ENCODE data around the gene IGLL5. TPM values are rescaled to one million over a fixed set of nuclear protein-coding genes. Genes with fewer than 3 reads are reported as not detected.

The IGLL5 gene
- total RNA-seq, 2 donors from 2014 or later: 0.59 to 1.4 TPM

DNA sequence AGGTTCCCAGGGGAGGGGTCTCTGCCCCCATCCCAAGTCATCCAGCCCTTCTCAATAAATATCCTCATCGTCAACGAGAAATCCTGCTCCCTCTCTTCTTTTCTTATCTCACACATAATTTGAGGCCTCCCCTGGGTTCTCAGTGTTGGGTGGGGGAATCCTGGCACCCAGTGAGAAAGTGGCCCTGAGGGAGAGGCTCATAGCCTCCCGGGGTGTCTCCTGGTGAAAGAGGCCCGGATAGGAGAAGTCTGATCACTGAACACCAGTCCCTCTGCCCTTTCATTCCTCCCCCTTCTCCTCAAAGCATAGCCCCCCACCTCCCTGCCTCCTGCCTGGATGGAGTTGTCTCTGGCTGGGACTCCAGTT, 35.3 kb downstream of the IGLL5 start:
- no peak overlapping the region for H3K27ac ChIP-seq
- TF ChIP-seq, protein P1, sequence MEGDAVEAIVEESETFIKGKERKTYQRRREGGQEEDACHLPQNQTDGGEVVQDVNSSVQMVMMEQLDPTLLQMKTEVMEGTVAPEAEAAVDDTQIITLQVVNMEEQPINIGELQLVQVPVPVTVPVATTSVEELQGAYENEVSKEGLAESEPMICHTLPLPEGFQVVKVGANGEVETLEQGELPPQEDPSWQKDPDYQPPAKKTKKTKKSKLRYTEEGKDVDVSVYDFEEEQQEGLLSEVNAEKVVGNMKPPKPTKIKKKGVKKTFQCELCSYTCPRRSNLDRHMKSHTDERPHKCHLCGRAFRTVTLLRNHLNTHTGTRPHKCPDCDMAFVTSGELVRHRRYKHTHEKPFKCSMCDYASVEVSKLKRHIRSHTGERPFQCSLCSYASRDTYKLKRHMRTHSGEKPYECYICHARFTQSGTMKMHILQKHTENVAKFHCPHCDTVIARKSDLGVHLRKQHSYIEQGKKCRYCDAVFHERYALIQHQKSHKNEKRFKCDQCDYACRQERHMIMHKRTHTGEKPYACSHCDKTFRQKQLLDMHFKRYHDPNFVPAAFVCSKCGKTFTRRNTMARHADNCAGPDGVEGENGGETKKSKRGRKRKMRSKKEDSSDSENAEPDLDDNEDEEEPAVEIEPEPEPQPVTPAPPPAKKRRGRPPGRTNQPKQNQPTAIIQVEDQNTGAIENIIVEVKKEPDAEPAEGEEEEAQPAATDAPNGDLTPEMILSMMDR (IDR thresholded peaks at IDR 0.05): no peak
- H3K9me3 ChIP-seq: no peaks in the 10 kb centered on the region
- H3K27me3 ChIP-seq: no peaks in the 10 kb centered on the region
- no peaks in the 10 kb centered on the region for H3K4me1 ChIP-seq
- H3K4me3 ChIP-seq: no peak overlapping the region
- DNase-seq (ENCODE audit: low spot score): no peak
- no peaks in the 10 kb centered on the region for H3K36me3 ChIP-seq

DNA sequence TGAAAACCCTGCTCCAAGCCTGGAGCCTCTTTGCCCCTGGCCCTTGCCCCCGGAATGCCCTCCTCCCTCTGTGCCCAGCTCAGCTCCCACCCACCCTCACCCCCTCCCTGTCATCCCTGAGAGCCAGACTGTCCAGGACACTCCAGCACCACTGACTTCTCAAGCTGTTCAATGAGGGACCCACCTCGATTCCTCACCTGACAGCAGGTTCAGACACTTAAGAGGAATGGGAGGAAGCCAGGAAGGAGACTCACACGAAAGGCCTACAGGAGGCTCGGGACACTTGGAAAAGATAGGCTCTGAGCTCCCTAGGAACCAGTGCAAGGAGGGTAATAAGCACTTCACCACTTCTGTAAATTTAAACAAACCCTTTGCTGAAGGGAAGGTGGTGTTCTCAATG, 35.8 kb downstream of the IGLL5 start:
- H3K27me3 ChIP-seq: no peaks in the 10 kb centered on the region
- no peaks in the 10 kb centered on the region for H3K9me3 ChIP-seq
- no peak overlapping the region for H3K4me3 ChIP-seq
- no peaks in the 10 kb centered on the region for H3K4me1 ChIP-seq
- no peak overlapping the region for H3K27ac ChIP-seq
- no peaks in the 10 kb centered on the region for H3K36me3 ChIP-seq
- TF ChIP-seq, protein P1 (IDR thresholded peaks at IDR 0.05): no peak
- no peak for DNase-seq (ENCODE audit: low spot score)

DNA sequence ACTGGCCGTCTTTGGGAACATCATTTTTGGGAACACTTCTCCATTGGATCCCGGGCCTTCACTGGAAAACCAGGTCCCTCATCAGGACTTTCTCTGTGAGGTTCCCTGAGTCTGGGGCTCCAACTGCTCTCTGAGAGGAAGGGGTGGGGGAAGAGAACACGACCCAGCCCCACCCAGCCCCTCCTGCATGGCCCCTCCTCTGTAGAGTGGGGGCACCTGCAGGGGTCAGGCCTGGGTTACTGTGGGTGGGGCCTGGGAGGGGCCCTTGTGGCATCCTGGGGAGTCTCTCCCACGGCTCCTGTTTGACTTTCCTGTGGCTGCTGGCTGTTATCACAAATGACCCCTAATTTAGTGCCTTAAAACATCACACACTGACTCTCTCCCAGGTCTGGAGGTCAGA, 36.3 kb downstream of the IGLL5 start:
- Histone ChIP-seq H3K27ac (no peak overlapping the region), H3K4me3 (no peak overlapping the region), H3K36me3 (no peaks in the 10 kb centered on the region), H3K4me1 (peaks cover 0 to 2% of the 10 kb centered on the region in 2 donors), H3K9me3 (no peaks in the 10 kb centered on the region), H3K27me3 (no peaks in the 10 kb centered on the region)
- TF ChIP-seq, protein P1 (IDR thresholded peaks at IDR 0.05): no peak
- DNase-seq (ENCODE audit: low spot score): no peak

DNA sequence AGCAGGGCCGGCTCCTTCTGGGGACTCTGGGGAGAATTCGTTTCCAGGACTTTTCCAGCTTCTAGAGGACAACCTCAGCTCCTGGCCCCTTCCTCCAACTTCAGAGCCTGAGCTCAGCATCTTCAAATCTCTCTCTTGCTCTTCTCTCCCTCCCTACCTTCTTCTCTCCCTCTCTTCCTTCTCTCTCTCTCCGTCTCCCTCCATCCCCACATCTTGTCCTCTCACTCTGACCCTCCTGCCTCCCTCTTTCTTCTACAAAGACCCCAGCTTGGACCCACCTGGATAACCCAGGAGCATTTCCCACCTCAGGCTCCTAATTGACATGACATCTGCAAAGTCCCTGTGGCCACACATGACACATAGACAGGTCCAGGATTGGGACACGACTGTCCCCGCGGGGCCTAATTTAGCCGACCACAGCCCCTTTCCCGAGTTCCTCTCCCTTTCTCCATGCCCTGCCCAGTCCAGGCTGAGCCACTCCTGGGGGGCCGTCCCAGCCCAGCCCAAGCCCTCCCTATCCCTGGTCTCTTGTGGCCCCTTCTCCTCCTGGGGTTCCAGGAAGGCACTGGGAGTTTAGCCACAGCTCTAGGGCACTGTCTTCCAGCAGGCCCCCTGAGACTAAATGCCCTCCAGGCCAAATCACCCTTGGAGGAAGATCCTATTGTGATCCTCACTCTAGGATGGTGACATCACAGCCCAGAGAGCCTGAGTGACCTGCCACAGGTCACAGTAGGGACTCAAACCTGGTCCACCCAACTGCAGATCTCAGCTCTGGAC, 36.9 kb downstream of the IGLL5 start:
- Histone ChIP-seq H3K36me3 (no peaks in the 10 kb centered on the region), H3K27ac (no peak overlapping the region), H3K27me3 (no peaks in the 10 kb centered on the region), H3K4me1 (peaks cover 0 to 5% of the 10 kb centered on the region in 2 donors), H3K9me3 (no peaks in the 10 kb centered on the region), H3K4me3 (no peak overlapping the region)
- DNase-seq (ENCODE audit: low spot score): no peak
- TF ChIP-seq, protein P1 (IDR thresholded peaks at IDR 0.05): no peak

DNA sequence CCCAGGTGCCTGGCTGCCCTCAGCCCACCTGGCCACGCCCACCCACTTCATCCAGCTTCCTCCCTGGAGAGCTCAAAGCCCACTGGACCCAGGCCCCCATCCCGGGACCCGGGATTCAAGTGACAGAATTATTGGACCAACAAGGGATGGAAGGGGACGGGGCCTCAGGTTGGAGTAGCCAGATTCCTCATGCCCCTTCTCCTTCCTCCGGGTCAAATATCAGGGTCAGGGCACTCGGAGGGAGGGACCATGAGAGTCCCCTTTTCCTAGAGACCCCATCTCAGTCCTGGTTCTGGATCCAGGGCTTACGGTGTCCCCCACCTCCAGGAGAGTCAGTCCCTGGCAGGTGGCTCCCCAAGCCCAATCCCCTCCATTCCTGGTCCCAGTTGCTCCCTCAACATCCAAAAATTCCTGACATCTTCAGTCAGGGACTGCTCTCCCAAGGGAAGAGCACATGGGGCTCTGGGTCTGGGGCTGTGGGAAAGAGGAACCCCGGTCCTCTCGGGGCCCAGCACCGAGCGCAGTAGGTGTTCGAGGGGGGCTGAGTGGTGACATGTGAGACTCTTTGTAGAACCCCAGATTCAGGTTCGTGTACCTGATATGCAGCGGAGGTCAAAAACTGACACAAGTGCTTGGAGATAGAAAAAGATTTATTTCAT, 37.7 kb downstream of the IGLL5 start:
- Histone ChIP-seq H3K27me3 (no peaks in the 10 kb centered on the region), H3K4me1 (peaks cover 0 to 5% of the 10 kb centered on the region in 2 donors), H3K9me3 (no peaks in the 10 kb centered on the region), H3K4me3 (no peak overlapping the region), H3K36me3 (no peaks in the 10 kb centered on the region), H3K27ac (no peak overlapping the region)
- DNase-seq (ENCODE audit: low spot score): no peak
- TF ChIP-seq, protein P1 (IDR thresholded peaks at IDR 0.05): no peak

All from right atrium auricular region (tissue), 2 donors.